MCF 10A (cell line): ENCODE results near the gene DNAJC10. TPM values are rescaled to one million over a fixed set of nuclear protein-coding genes. Genes with fewer than 3 reads are reported as not detected.

Experiments used
- BruUV-seq: library from RNA; stranded (reverse); fragments of 400-500 nt; replicated peaks from 2 replicates; lab custom pipeline; 2021; lab: Mats Ljungman, UMichigan
- CTCF ChIA-PET: fragments of 300-600 bp; sonication (Branson Sonifier 250); formaldehyde crosslinking; extraction: SDS; loops from one replicate; lab custom pipeline; 2021; ENCODE audit warnings: antibody characterized with exemption, inconsistent platforms; lab: Yijun Ruan, JAX
- POLR2A ChIA-PET: fragments of 300-600, 350-650 bp; sonication (Branson Sonifier 250); formaldehyde crosslinking; extraction: SDS; loops from one replicate; lab custom pipeline; 2020; ENCODE audit warnings: antibody characterized with exemption, inconsistent platforms; lab: Yijun Ruan, JAX
- DNase-seq: peaks from one replicate; pipeline ENCODE4 v3.0.0-alpha.2; 2018; ENCODE audit not compliant: unreplicated experiment
- H3K27ac Mint-ChIP-seq: one replicate; pipeline ENCODE4 v1.8.0; 2022; ENCODE audit warnings: mild to moderate bottlenecking, low read depth, mixed read lengths; ENCODE audit not compliant: unreplicated experiment
- H3K27me3 Mint-ChIP-seq: one replicate; pipeline ENCODE4 v1.8.0; 2022; ENCODE audit warnings: mixed read lengths; ENCODE audit not compliant: insufficient read depth, unreplicated experiment
- H3K36me3 Mint-ChIP-seq: one replicate; pipeline ENCODE4 v1.8.0; 2022; ENCODE audit warnings: mild to moderate bottlenecking, moderate library complexity, mixed read lengths; ENCODE audit not compliant: insufficient read depth, unreplicated experiment
- H3K4me1 Mint-ChIP-seq: one replicate; pipeline ENCODE4 v1.8.0; 2022; ENCODE audit warnings: mixed read lengths; ENCODE audit not compliant: insufficient read depth, unreplicated experiment
- H3K4me3 Mint-ChIP-seq: one replicate; pipeline ENCODE4 v1.8.0; 2022; ENCODE audit warnings: mild to moderate bottlenecking, moderate library complexity, mixed read lengths; ENCODE audit not compliant: unreplicated experiment
- H3K9me3 Mint-ChIP-seq: one replicate; pipeline ENCODE4 v1.8.0; 2022; ENCODE audit warnings: mixed read lengths; ENCODE audit not compliant: unreplicated experiment
- intact Hi-C: fragments of 100-400 bp; cut with micrococcal nuclease; formaldehyde crosslinking; loops from 2 replicates; pipeline ENCODE4 v1.14.1; 2022
- total RNA-seq: library from RNA; stranded (reverse); gene quantifications from 2 replicates; pipeline ENCODE4 v1.2.3, GENCODE V29; 2022
- TF ChIP-seq, protein P1 (sequence below): fragments of 200-600 bp; IDR thresholded peaks from one replicate; pipeline ENCODE4 v1.8.0; 2022; ENCODE audit warnings: antibody characterized with exemption, mild to moderate bottlenecking; ENCODE audit not compliant: unreplicated experiment

The DNAJC10 gene
- total RNA-seq, 1 experiment from 2014 or later: 204 TPM

DNA sequence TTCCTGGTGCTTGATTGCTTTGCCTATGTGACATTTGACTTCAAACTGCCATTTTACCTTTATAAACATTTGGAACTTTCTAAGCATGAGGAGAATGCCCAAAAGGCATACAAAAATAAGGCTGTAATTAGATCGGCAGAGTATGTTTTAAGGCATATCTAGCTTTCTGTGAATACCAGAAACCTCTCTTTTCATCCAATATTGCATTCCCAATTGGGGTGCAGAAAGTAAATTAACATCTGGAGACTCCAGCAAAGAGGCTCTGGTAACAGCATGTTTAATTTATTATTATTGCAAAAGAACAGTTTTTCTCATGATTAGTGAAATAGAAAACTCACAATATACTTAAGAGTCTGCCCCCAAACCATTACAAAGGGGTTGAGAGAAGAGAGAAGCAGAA is 118.2 kb downstream of the DNAJC10 start:
- intact Hi-C loops: no loop called here
- TF ChIP-seq, protein P1, sequence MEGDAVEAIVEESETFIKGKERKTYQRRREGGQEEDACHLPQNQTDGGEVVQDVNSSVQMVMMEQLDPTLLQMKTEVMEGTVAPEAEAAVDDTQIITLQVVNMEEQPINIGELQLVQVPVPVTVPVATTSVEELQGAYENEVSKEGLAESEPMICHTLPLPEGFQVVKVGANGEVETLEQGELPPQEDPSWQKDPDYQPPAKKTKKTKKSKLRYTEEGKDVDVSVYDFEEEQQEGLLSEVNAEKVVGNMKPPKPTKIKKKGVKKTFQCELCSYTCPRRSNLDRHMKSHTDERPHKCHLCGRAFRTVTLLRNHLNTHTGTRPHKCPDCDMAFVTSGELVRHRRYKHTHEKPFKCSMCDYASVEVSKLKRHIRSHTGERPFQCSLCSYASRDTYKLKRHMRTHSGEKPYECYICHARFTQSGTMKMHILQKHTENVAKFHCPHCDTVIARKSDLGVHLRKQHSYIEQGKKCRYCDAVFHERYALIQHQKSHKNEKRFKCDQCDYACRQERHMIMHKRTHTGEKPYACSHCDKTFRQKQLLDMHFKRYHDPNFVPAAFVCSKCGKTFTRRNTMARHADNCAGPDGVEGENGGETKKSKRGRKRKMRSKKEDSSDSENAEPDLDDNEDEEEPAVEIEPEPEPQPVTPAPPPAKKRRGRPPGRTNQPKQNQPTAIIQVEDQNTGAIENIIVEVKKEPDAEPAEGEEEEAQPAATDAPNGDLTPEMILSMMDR: no peak
- Mint-ChIP-seq H3K9me3 (no peaks in the 10 kb centered on the region), H3K27me3 (no peaks in the 10 kb centered on the region), H3K27ac (no peak overlapping the region), H3K4me3 (no peak overlapping the region), H3K4me1 (no peaks in the 10 kb centered on the region), H3K36me3 (no peaks in the 10 kb centered on the region)
- POLR2A ChIA-PET: interaction anchor here (1.2 kb wide), 1 partner anchor 41 kb away, joined by 3 read pairs; no protein-coding TSS in a partner anchor
- no peak for DNase-seq
- CTCF ChIA-PET: interaction anchor here (0.8 kb wide), 1 partner anchor 38 kb away, joined by 3 read pairs; no protein-coding TSS in a partner anchor
- BruUV-seq: no TSS peak

DNA sequence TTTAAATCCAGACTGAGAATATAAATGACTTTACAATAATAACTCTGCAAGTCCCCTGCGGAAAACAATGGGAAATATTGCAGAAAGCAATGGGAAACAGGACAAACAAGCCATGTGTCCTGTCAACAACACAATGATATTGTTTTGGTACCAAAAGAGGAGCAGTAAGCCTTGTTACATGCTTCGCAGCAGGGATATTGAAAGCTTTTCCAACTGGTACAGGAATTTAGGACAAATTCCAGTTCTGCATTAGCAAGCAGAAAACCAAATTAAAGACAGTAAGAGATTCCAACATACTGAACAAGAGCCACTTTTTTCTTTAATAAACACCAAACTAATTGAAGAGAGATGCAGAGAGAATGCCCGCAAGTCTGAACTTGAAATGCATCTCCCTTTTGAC is 120.4 kb downstream of the DNAJC10 start:
- CTCF ChIA-PET: no interaction called here
- H3K9me3 Mint-ChIP-seq: no peaks in the 10 kb centered on the region
- no TSS peak for BruUV-seq
- H3K27me3 Mint-ChIP-seq: no peaks in the 10 kb centered on the region
- H3K4me3 Mint-ChIP-seq: no peak overlapping the region
- intact Hi-C loops: no loop called here
- no peaks in the 10 kb centered on the region for H3K4me1 Mint-ChIP-seq
- no peak overlapping the region for H3K27ac Mint-ChIP-seq
- TF ChIP-seq, protein P1: no peak
- POLR2A ChIA-PET: no interaction called here
- no peaks in the 10 kb centered on the region for H3K36me3 Mint-ChIP-seq
- DNase-seq: no peak

Other genes with a start within 250 kb of the DNAJC10 start
- 0.09 and 0.20 TPM in 2 replicates for gene FRZB, start 150.4 kb downstream of the DNAJC10 start, total RNA-seq